Smooth muscle cell (in vitro differentiated cells): ENCODE measurements around the gene S100P. TPM values are rescaled to one million over a fixed set of nuclear protein-coding genes. Genes with fewer than 3 reads are reported as not detected.
A peak's percentile ranks its signal among the peaks of the same experiment; 100 is the strongest.

Experiments used
- DNase-seq: peaks from one replicate; lab custom pipeline; 2025; ENCODE audit not compliant: unreplicated experiment; lab: John Stamatoyannopoulos, UW
- H2AFZ ChIP-seq: fragments of 200-600 bp; sonication (generic); 2 replicates; pipeline ENCODE4 v1.6.0; 2016; ENCODE audit warnings: antibody characterized with exemption, low read depth, mild to moderate bottlenecking
- H3F3A ChIP-seq: fragments of 200-600 bp; sonication (generic); 2 replicates; pipeline ENCODE4 v1.6.0; 2017; ENCODE audit warnings: antibody characterized with exemption, low read depth
- H3K27ac ChIP-seq: fragments of 200-600 bp; sonication (generic); 2 replicates; pipeline ENCODE4 v1.5.1; 2016; ENCODE audit warnings: low read depth, mild to moderate bottlenecking
- H3K27me3 ChIP-seq: fragments of 200-600 bp; sonication (generic); 2 replicates; pipeline ENCODE4 v1.6.1; 2016; ENCODE audit warnings: low read depth, mild to moderate bottlenecking
- H3K36me3 ChIP-seq: fragments of 200-600 bp; sonication (generic); 2 replicates; pipeline ENCODE4 v1.5.1; 2016; ENCODE audit warnings: low read depth
- H3K4me1 ChIP-seq: fragments of 200-600 bp; sonication (generic); 2 replicates; pipeline ENCODE4 v1.5.1; 2016; ENCODE audit warnings: low read depth
- H3K4me2 ChIP-seq: fragments of 200-600 bp; sonication (generic); 2 replicates; pipeline ENCODE4 v1.6.0; 2016; ENCODE audit warnings: mild to moderate bottlenecking
- H3K4me3 ChIP-seq: fragments of 200-600 bp; sonication (generic); 2 replicates; pipeline ENCODE4 v1.5.1; 2016; ENCODE audit warnings: mild to moderate bottlenecking
- H3K79me2 ChIP-seq: fragments of 200-600 bp; sonication (generic); 2 replicates; pipeline ENCODE4 v1.6.0; 2016; ENCODE audit warnings: low read depth, mild to moderate bottlenecking
- H3K9ac ChIP-seq: fragments of 200-600 bp; sonication (generic); 2 replicates; pipeline ENCODE4 v1.6.0; 2016; ENCODE audit warnings: low read depth
- H3K9me3 ChIP-seq: fragments of 200-600 bp; sonication (generic); replicated peaks from 2 replicates; pipeline ENCODE4 v1.5.1; 2016; ENCODE audit warnings: low read depth
- H4K20me1 ChIP-seq: fragments of 200-600 bp; sonication (generic); 2 replicates; pipeline ENCODE4 v1.6.0; 2016; ENCODE audit warnings: low read depth
- CTCF ChIP-seq: fragments of 200-600 bp; sonication (generic); IDR thresholded peaks from 2 replicates; pipeline ENCODE4 v1.5.1; 2017; ENCODE audit warnings: borderline replicate concordance, mild to moderate bottlenecking, antibody characterized with exemption; ENCODE audit not compliant: insufficient read depth, poor library complexity, severe bottlenecking
- WGBS: methylation state at CpG from one replicate; pipeline ENCODE4 v1.1.7; 2016; ENCODE audit warnings: low lambda C conversion rate; 5-methylcytosine and 5-hydroxymethylcytosine counted together
- polyA plus RNA-seq: library from polyadenylated mRNA; unstranded; fragments of >200 nt; fragmentation: Nextera tagmentation; extraction: Ambion mirVana; gene quantifications from 2 replicates; pipeline ENCODE4 v1.2.1, GENCODE V29; 2016
- total RNA-seq: library from RNA; depleted of rRNA; stranded (reverse); fragments of >200 nt; gene quantifications from 2 replicates; pipeline ENCODE4 v1.2.3, GENCODE V29; 2014

Gene S100P
- total and polyA plus RNA-seq, 2 experiments from 2014 or later = 4.0 to 6.6 TPM

- H3K9ac ChIP-seq = peak overlapping the region; percentile 79
- no peak for DNase-seq
- H3K9me3 ChIP-seq = no peaks in the 10 kb centered on the region
- WGBS = 59% methylated on average over 21 of the region's 21 CpGs
- no peaks in the 10 kb centered on the region for H4K20me1 ChIP-seq
- no peaks in the 10 kb centered on the region for H3K79me2 ChIP-seq
- H3F3A ChIP-seq = peaks cover 7% of the 10 kb centered on the region
- H3K27ac ChIP-seq = peak overlapping the region; percentile 82
- H3K4me3 ChIP-seq = no peak overlapping the region
- H3K36me3 ChIP-seq = no peaks in the 10 kb centered on the region
- H3K27me3 ChIP-seq = no peaks in the 10 kb centered on the region
- no peak for TF ChIP-seq CTCF
- peak overlapping the region; percentile 62 for H3K4me2 ChIP-seq
- peak overlapping the region; percentile 24 for H2AFZ ChIP-seq
- H3K4me1 ChIP-seq = peaks cover 10% of the 10 kb centered on the region
Observed at GRCh38 chr4:6732441-6733357, 39.0 kb downstream of the S100P start.

DNA sequence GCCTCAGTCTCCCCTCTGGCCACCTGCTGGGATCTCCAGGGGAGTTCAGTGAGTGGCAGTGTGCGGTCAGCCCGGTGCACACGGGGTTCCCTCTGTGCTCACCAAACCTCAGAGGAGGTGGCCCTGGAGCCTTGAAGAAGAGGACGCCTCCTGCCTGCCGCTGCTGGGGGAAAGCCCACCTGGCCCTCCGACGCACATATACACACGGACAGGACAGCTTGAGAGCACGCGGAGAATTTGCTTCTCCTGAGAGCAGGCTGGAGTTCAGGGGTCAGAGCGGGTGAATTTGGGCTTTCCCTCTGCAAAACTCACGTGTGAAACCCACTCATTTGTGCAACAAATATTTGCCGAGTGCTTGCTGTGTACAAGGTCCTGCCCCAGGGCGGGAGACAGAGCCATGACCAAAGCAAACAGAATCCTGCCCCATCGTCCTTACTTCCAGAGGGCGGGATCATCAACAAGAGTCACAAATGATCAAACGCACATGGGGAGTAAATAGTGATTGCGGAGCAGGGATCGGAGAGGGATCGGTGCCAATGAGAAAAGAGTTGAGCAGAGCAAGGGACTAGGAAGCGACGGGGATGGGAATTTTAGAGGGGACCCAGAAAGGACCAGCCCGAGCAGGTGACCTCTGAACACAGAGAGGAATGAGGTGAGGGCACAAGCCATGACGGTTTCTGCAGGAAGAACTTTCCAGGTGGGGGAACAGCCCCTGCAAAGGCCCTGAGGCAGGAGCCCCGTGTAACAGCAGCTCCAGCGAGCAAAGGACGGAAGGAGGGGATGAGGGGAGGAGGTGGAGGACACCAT, 39.9 kb downstream of the S100P start:
- no peak overlapping the region for H3K9ac ChIP-seq
- peaks cover 7% of the 10 kb centered on the region for H3F3A ChIP-seq
- H3K4me3 ChIP-seq = no peak overlapping the region
- DNase-seq = no peak
- H3K79me2 ChIP-seq = no peaks in the 10 kb centered on the region
- H3K27ac ChIP-seq = peak overlapping the region; percentile 82
- no peaks in the 10 kb centered on the region for H3K9me3 ChIP-seq
- no peak overlapping the region for H2AFZ ChIP-seq
- WGBS = 93% methylated on average over 27 of the region's 27 CpGs
- H3K4me1 ChIP-seq = peaks cover 10% of the 10 kb centered on the region
- TF ChIP-seq CTCF = no peak
- no peaks in the 10 kb centered on the region for H4K20me1 ChIP-seq
- no peaks in the 10 kb centered on the region for H3K36me3 ChIP-seq
- H3K4me2 ChIP-seq = no peak overlapping the region
- no peaks in the 10 kb centered on the region for H3K27me3 ChIP-seq

- Histone ChIP-seq H3K79me2 (no peaks in the 10 kb centered on the region), H3K27ac (no peak overlapping the region), H4K20me1 (no peaks in the 10 kb centered on the region), H3K36me3 (no peaks in the 10 kb centered on the region), H3K27me3 (no peaks in the 10 kb centered on the region), H3K9ac (no peak overlapping the region), H3F3A (peaks cover 7% of the 10 kb centered on the region), H2AFZ (no peak overlapping the region), H3K4me1 (peaks cover 10% of the 10 kb centered on the region), H3K4me2 (no peak overlapping the region), H3K9me3 (no peaks in the 10 kb centered on the region), H3K4me3 (no peak overlapping the region)
- no peak for DNase-seq
- WGBS = 85% methylated on average over 16 of the region's 16 CpGs
- TF ChIP-seq CTCF = no peak
Observed at GRCh38 chr4:6734165-6734786, 40.6 kb downstream of the S100P start.
